Measurements from ENCODE around the gene MGLL. TPM values are rescaled to one million over a fixed set of nuclear protein-coding genes. Genes with fewer than 3 reads are reported as not detected.

Gene MGLL
- total and polyA plus RNA-seq, 2 donors, result 23.4 to 83.0 TPM

- DNase-seq (ENCODE audit: extremely low spot score), result no peak
- Histone ChIP-seq H3K27ac (ENCODE audit: low read depth) (no peak overlapping the region), H3K36me3 (ENCODE audit: insufficient read depth) (no peaks in the 10 kb centered on the region), H3K4me1 (ENCODE audit: insufficient read depth) (no peaks in the 10 kb centered on the region), H3K4me3 (ENCODE audit: low read depth, low read length) (no peak overlapping the region)
- WGBS, result 91% methylated on average over 15 of the region's 15 CpGs
Observed at GRCh38 chr3:127720161-127720823, 102.0 kb downstream of the MGLL start.

GRCh38 chr3:127719369-127719768 lies 102.9 kb downstream of the MGLL start:
- Histone ChIP-seq H3K4me3 (ENCODE audit: low read depth, low read length) (no peak overlapping the region), H3K36me3 (ENCODE audit: insufficient read depth) (no peaks in the 10 kb centered on the region), H3K27ac (ENCODE audit: low read depth) (no peak overlapping the region), H3K4me1 (ENCODE audit: insufficient read depth) (no peaks in the 10 kb centered on the region)
- no peak for DNase-seq (ENCODE audit: extremely low spot score)
- 95% methylated on average over 8 of the region's 8 CpGs for WGBS

GRCh38 chr3:127718916-127719290 lies 103.4 kb downstream of the MGLL start:
- Histone ChIP-seq H3K36me3 (ENCODE audit: insufficient read depth) (no peaks in the 10 kb centered on the region), H3K27ac (ENCODE audit: low read depth) (no peak overlapping the region), H3K4me1 (ENCODE audit: insufficient read depth) (no peaks in the 10 kb centered on the region), H3K4me3 (ENCODE audit: low read depth, low read length) (no peak overlapping the region)
- DNase-seq (ENCODE audit: extremely low spot score), result no peak
- WGBS, result 56% methylated on average over 3 of the region's 3 CpGs

- no peak overlapping the region for H3K4me3 ChIP-seq (ENCODE audit: low read depth, low read length)
- WGBS, result 83% methylated on average over 7 of the region's 7 CpGs
- no peak overlapping the region for H3K27ac ChIP-seq (ENCODE audit: low read depth)
- DNase-seq (ENCODE audit: extremely low spot score), result no peak
- H3K4me1 ChIP-seq (ENCODE audit: insufficient read depth), result no peaks in the 10 kb centered on the region
- no peaks in the 10 kb centered on the region for H3K36me3 ChIP-seq (ENCODE audit: insufficient read depth)
Observed at GRCh38 chr3:127718245-127718915, 103.9 kb downstream of the MGLL start.

- Histone ChIP-seq H3K4me1 (ENCODE audit: insufficient read depth) (no peaks in the 10 kb centered on the region), H3K4me3 (ENCODE audit: low read depth, low read length) (no peak overlapping the region), H3K36me3 (ENCODE audit: insufficient read depth) (no peaks in the 10 kb centered on the region), H3K27ac (ENCODE audit: low read depth) (no peak overlapping the region)
- 68% methylated on average over 14 of the region's 14 CpGs for WGBS
- DNase-seq (ENCODE audit: extremely low spot score), result no peak
Observed at GRCh38 chr3:127717357-127718244, 104.7 kb downstream of the MGLL start.

GRCh38 chr3:127716384-127716783 lies 105.9 kb downstream of the MGLL start:
- no peaks in the 10 kb centered on the region for H3K4me1 ChIP-seq (ENCODE audit: insufficient read depth)
- H3K36me3 ChIP-seq (ENCODE audit: insufficient read depth), result no peaks in the 10 kb centered on the region
- H3K27ac ChIP-seq (ENCODE audit: low read depth), result no peak overlapping the region
- DNase-seq (ENCODE audit: extremely low spot score), result no peak
- no peak overlapping the region for H3K4me3 ChIP-seq (ENCODE audit: low read depth, low read length)
- 98% methylated on average over 6 of the region's 6 CpGs for WGBS

- H3K4me3 ChIP-seq (ENCODE audit: low read depth, low read length), result no peak overlapping the region
- no peaks in the 10 kb centered on the region for H3K4me1 ChIP-seq (ENCODE audit: insufficient read depth)
- 71% methylated on average over 8 of the region's 8 CpGs for WGBS
- no peak overlapping the region for H3K27ac ChIP-seq (ENCODE audit: low read depth)
- no peaks in the 10 kb centered on the region for H3K36me3 ChIP-seq (ENCODE audit: insufficient read depth)
- no peak for DNase-seq (ENCODE audit: extremely low spot score)
Observed at GRCh38 chr3:127715532-127715931, 106.8 kb downstream of the MGLL start.

GRCh38 chr3:127714866-127715265 lies 107.4 kb downstream of the MGLL start:
- DNase-seq (ENCODE audit: extremely low spot score), result no peak
- Histone ChIP-seq H3K36me3 (ENCODE audit: insufficient read depth) (no peaks in the 10 kb centered on the region), H3K4me3 (ENCODE audit: low read depth, low read length) (no peak overlapping the region), H3K27ac (ENCODE audit: low read depth) (no peak overlapping the region), H3K4me1 (ENCODE audit: insufficient read depth) (no peaks in the 10 kb centered on the region)
- 96% methylated on average over 5 of the region's 5 CpGs for WGBS

GRCh38 chr3:127714125-127714571 lies 108.2 kb downstream of the MGLL start:
- 81% methylated on average over 10 of the region's 10 CpGs for WGBS
- H3K27ac ChIP-seq (ENCODE audit: low read depth), result no peak overlapping the region
- no peak for DNase-seq (ENCODE audit: extremely low spot score)
- no peak overlapping the region for H3K4me3 ChIP-seq (ENCODE audit: low read depth, low read length)
- no peaks in the 10 kb centered on the region for H3K4me1 ChIP-seq (ENCODE audit: insufficient read depth)
- no peaks in the 10 kb centered on the region for H3K36me3 ChIP-seq (ENCODE audit: insufficient read depth)

- Histone ChIP-seq H3K4me1 (ENCODE audit: insufficient read depth) (no peaks in the 10 kb centered on the region), H3K4me3 (ENCODE audit: low read depth, low read length) (no peak overlapping the region), H3K36me3 (ENCODE audit: insufficient read depth) (no peaks in the 10 kb centered on the region), H3K27ac (ENCODE audit: low read depth) (no peak overlapping the region)
- no peak for DNase-seq (ENCODE audit: extremely low spot score)
- WGBS, result 78% methylated on average over 9 of the region's 9 CpGs
Observed at GRCh38 chr3:127712881-127713771, 109.2 kb downstream of the MGLL start.

- Histone ChIP-seq H3K4me1 (ENCODE audit: insufficient read depth) (no peaks in the 10 kb centered on the region), H3K4me3 (ENCODE audit: low read depth, low read length) (no peak overlapping the region), H3K36me3 (ENCODE audit: insufficient read depth) (no peaks in the 10 kb centered on the region), H3K27ac (ENCODE audit: low read depth) (no peak overlapping the region)
- WGBS, result 82% methylated on average over 9 of the region's 9 CpGs
- no peak for DNase-seq (ENCODE audit: extremely low spot score)
Observed at GRCh38 chr3:127712461-127712860, 109.9 kb downstream of the MGLL start.

GRCh38 chr3:127711896-127712295 lies 110.4 kb downstream of the MGLL start:
- DNase-seq (ENCODE audit: extremely low spot score), result no peak
- H3K4me3 ChIP-seq (ENCODE audit: low read depth, low read length), result no peak overlapping the region
- no peaks in the 10 kb centered on the region for H3K36me3 ChIP-seq (ENCODE audit: insufficient read depth)
- H3K27ac ChIP-seq (ENCODE audit: low read depth), result no peak overlapping the region
- WGBS, result 91% methylated on average over 14 of the region's 14 CpGs
- no peaks in the 10 kb centered on the region for H3K4me1 ChIP-seq (ENCODE audit: insufficient read depth)

Data from urinary bladder (tissue), 4 donors.